ENCODE measurements around the gene BDKRB1. TPM values are rescaled to one million over a fixed set of nuclear protein-coding genes. Genes with fewer than 3 reads are reported as not detected.

The BDKRB1 gene
- total RNA-seq = not detected

GRCh38 chr14:96255501-96256366, at the start of gene BDKRB1:
BDKRB1 (plus strand) TSS chr14:96256210; CDS start chr14:96263683, 7,473 bp downstream.

Small RNAs within 50 kb of the gene (small RNA-seq; reads per million reads assigned to genes)
- 0 reads per million in 2 donors for gene CKS1BP1

Other genes with a start within 250 kb of the BDKRB1 start
- 1 to 10 TPM; 3.0 to 3.4 TPM for gene C14orf132, start 216.8 kb upstream of the BDKRB1 start, total RNA-seq
- under 1 TPM; under 0.01 to 0.34 TPM for gene BDKRB2, start 51.4 kb upstream of the BDKRB1 start, total RNA-seq
- gene ATG2B, start 107.1 kb downstream of the BDKRB1 start, total RNA-seq = 10 to 100 TPM; 21.0 to 24.8 TPM
- 10 to 100 TPM; 26.5 to 36.0 TPM for gene GSKIP, start 107.3 kb downstream of the BDKRB1 start, total RNA-seq
- gene AK7, start 135.9 kb downstream of the BDKRB1 start, total RNA-seq = 1 to 10 TPM; 2.1 to 3.7 TPM
- gene PAPOLA, start 246.2 kb downstream of the BDKRB1 start, total RNA-seq = 100 to 1,000 TPM in 1 of 2 donors, 10 to 100 TPM in 1; 81.2 to 105 TPM

Data from melanocyte of skin (primary cell).